Stimulated activated CD8-positive, alpha-beta memory T cell treated with anti-CD3 and anti-CD28 coated beads, Interleukin-15, amount 100 ng/mL, for 4 hours (primary cell): ENCODE measurements around the gene MYO19.

Experiments
- DNase-seq, 2 donors: peaks; one replicate each; pipeline ENCODE4 v3.0.0-alpha.2; 2020; ENCODE audit warnings: low read depth in 2 of 2

MYO19 gene, protein sequence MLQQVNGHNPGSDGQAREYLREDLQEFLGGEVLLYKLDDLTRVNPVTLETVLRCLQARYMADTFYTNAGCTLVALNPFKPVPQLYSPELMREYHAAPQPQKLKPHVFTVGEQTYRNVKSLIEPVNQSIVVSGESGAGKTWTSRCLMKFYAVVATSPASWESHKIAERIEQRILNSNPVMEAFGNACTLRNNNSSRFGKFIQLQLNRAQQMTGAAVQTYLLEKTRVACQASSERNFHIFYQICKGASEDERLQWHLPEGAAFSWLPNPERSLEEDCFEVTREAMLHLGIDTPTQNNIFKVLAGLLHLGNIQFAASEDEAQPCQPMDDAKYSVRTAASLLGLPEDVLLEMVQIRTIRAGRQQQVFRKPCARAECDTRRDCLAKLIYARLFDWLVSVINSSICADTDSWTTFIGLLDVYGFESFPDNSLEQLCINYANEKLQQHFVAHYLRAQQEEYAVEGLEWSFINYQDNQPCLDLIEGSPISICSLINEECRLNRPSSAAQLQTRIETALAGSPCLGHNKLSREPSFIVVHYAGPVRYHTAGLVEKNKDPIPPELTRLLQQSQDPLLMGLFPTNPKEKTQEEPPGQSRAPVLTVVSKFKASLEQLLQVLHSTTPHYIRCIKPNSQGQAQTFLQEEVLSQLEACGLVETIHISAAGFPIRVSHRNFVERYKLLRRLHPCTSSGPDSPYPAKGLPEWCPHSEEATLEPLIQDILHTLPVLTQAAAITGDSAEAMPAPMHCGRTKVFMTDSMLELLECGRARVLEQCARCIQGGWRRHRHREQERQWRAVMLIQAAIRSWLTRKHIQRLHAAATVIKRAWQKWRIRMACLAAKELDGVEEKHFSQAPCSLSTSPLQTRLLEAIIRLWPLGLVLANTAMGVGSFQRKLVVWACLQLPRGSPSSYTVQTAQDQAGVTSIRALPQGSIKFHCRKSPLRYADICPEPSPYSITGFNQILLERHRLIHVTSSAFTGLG

DNA sequence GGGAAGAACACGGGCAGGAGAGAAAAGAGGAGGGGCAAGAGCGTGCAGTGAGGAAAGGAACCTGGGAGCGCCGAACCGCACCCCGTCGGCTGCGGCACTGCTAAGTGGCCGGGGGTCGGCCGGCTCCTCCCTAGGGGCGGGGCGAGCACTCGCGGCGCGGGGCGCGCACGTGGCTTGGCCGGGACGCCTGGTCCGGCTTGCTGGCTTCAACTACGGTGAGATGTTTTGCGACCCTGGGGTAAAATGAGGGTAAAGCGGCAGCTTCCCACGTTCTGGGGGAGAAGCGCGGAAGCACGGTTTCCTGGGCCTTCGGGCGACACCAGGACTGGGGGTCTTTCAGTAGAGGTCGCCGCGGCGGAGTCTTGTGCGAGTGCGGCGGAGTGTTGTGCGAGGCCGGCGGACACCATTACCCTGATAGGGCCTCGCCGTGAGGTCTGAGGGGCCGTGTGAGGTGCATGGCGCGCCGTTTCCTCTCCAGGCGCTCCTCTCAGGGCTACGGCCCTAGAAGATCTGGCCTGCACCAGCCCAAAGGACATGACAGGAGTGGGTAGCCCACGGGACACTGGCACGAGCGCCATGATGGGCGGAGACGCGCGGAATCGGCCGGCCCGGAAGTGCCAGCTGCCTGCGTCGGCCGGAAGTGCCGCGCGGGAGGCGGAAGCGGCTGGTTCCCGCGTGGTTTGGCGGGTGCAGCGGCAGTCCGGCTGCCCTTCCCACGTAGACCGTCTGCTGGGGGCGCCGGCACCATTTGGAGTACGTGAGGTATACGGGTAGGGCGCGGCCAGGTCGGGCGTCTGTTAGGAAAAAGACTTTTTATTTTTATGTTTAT lies at the start of gene MYO19, which contains the start of gene PIGW:
TSS of gene MYO19 (minus strand) at position 29 of the 829 bp plus-strand sequence. CDS start 2,330 bp downstream, outside the sequence.
TSS of gene PIGW (plus strand) at position 148 of the 829 bp plus-strand sequence. CDS start 2,115 bp downstream, outside the sequence.
- DNase-seq: peak; percentile 74 to 81

DNA sequence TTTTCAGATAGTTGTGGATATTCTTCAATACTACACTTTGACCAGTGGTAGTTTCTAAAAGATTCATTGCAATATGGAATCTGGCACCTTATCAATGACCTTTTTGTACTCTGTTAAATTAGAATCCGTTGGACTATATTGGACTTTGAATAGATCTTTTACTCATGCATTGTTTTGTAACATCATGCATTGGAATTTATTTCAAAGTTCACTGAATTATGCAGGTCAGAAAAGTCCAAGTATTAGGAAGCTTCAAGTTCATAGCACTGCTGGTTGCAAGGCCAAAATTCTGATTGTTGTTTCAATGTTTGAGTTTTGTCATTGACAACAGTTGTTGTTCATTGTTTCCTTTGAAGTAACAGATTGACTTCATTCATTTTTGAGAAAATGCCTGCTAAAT lies 49.1 kb upstream of the MYO19 start:
- no peak for DNase-seq

DNA sequence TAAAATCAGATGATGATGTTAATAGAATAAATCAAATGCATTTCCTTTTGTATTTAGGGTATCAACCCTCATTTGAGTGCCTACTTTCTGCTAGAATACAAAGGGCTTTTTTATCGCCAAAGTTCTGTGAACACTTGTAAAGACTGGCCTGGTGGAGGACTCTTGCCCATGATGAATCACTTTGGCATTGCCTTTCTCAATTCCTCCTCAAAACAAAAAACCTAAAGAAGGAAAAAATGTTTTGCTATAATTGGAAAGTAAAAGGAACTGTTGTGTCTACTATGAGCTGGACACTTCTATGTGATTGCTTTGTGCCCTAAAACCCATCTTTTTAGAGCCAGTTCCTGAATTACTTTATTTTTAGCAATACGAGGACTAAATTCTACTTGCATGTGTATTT lies 44.0 kb upstream of the MYO19 start:
- no peak for DNase-seq

DNA sequence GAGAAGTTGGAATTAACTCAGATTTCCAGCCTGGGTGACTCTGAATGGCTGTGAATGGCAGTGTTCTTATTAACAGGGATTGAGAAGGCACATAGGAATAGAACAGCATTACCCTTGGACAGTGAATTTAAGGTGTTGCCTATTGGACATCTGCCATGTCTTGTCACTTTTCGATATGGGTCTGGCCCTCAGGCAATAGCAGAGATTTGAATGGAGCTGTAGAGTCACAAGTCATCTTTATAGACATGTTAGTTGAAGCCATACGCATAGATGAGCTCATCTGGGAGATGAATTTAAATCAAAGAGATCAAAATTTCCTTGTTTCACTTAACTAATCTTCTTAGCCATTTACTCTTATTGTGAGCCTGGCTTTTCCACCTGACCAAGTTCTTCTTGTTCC lies 42.1 kb upstream of the MYO19 start:
- DNase-seq: no peak

DNA sequence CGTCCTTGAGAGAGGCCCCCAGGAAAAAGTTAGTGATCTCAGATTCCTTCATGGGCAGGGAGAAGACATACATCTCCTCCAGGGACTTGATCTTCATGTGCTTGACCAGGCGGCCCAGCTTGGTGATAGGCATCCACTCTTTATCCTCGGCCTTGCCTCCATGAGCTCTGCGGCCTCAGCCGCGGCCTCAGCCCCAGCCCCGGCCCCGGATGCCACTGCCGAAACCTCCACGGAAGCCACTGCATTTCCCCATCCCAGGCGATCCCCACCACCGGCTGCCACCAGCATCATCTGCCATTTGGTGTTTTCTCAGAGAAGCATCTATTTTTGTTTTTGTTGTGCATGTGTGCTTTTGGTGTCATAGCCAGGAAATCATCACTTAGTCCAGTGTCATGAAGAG lies 40.4 kb upstream of the MYO19 start:
- no peak for DNase-seq

DNA sequence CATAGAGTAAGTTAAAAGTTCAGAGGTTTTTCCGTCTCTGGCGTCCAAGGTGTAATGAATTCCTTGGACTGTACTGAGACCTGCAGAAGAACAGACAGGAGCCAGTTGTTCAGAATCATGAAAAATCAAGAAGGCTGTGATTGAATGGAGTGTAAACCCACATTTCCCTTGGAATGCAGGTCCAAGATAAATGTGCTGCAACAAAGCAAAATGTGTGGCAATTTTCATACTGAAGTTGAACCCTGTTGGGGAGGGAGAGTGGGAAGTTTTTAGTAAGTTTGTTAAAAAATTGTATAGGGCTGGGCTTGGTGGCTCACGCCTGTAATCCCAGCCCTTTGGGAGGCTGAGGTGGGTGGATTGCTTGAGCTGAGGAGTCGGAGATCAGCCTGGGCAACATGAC lies 31.4 kb upstream of the MYO19 start:
- no peak for DNase-seq

DNA sequence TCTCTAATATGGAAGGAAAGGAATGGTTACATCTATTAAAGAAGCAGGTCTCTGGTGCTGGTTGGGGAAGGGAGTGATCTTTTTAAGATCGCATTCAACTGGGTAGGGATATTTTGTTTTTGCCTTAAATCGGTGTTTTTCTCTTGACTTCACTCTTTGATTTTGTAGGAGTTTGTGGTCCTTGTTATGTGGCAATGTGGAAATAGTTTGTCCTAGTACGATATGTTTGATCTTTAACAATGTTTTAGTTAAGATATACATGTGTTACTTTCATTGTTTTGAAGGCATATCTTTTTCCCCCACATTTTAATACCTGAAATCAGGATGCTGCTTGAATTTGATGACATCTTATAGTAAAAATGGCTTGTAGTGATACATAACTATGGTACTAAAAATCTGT lies 18.8 kb upstream of the MYO19 start:
- DNase-seq: no peak

DNA sequence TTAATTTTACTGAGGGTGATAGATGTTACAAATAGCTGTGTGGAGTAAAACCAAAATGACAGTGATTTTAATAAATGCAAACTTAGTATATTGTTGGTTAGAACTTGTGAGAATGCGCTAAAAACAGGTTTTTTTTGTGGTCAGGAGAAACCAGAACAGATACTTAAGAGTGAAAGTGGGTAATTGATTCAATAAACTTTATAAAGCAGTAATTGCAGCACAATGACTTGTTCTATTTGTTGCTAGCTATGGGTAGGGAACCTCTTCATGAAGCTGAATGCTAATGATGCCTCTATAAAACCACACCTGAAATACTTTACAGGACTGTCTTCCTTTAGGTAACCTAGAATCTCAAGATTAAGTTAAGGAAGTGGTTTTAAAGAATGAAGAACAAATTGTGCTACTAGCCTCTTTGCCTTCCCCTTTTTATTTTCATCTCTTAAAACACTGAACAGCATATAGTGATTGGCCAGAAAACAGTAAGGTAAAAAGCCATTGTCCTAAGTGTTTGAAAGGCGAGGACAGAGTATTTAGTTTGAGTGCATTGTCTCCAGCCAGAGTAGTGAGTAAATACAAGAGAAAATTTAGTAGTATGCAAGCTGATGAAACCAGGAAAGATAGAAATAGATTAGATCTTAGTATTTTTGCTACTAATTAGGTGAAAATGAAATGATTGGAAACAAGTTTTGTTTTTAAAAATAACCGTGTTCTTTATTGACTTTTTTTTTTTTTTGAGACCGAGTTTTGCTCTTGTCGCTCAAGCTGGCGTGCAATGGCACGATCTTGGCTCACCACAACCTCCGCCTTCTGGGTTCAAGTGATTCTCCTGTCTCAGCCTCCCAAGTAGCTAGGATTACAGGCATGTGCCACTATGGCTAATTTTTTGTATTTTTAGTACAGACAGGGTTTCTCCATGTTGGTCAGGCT lies 16.1 kb upstream of the MYO19 start:
- no peak for DNase-seq

DNA sequence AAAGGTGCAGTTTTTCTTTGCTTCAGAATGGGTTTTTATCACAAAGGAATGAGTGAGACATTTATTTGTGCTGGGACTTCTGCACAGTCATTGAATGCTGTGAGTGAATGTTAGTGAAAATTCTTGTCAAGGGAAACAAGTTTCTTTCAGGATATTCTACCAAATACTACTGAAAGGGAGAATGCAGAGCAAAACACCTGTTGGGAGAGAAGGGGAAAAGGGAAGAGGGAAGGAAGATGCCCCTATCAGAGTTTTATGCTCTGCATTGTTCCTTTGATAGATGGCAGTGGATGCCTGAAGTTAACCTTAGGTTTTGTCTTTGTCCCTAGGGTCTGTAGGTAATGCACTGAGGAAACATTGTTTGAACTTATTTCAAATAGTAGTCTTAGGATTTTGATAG lies 13.1 kb upstream of the MYO19 start:
- no peak for DNase-seq

DNA sequence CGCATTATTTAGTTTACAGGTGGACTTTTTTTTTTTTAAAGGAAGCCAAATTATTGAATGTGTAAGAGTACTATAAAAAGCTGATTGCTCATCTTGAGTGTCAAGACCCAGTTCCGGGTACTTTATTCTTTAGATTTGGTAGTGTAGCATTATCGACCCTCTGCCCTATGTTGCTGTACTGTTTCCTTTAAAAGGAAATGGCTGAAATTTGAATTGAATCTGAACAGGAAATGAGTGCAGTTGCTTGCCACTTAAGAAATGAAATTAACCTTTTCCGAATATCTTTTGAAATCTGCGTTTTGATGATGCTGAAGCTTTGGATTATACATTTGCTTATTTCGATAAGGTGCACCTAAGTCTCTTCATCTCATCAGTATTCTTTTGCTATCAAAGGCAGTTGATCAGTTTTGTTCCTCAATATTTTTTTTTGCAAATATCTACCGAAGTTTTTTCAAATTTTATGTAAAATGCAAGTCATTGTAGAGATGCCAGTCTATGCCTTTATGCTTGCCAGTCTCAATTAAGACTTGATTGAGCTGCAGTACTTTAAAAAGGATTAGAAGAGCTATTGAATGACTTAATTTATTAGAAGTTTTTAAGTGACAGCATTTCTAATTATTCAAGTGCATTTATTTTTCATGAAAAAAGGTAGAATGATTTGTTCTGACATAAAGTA lies 11.9 kb upstream of the MYO19 start:
- no peak for DNase-seq

DNA sequence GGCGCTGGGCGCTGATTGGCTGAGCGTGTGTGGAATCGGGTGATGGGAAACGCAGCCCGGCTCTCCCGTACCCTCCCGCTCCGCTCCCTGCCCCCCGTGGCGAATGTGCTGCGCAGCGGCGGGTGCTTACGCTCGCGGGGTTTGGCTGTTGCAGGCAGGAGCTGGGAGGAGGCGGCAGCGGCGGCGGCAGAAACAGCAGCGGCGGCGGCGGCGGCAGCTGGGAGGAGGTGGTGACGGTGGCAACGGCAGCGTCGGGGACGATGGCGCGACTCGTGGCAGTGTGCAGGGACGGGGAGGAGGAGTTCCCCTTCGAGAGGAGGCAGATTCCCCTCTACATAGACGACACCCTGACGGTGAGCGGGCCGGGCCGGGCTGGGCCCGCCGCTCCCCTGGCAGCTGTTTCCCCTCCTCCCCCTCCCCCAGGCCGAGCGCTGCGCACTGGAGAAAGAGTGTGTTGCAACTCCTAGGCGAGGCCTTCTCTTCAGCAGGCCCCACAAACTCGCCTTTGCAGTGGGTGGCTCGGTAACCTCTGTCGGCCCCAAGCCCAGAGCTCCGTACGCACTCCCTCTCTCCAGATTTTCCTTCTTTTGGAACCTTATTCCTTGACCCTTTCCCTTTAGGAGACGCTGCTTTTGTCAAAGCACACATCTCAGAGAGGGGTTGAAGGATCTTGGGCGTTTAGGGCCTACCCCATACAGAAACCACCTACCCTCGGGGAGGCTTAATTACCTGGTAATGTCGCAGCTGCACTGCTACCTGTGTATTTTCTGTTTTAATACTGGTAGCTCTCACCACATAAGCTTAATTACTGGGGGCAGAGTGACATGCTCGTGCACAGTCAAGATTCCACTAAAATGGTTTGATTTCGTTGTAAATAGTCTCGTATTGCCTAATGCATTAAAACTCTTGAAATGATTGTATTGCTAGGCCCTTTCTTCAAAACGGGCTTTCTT lies 11.1 kb upstream of the MYO19 start:
- peak; percentile 92 for DNase-seq

DNA sequence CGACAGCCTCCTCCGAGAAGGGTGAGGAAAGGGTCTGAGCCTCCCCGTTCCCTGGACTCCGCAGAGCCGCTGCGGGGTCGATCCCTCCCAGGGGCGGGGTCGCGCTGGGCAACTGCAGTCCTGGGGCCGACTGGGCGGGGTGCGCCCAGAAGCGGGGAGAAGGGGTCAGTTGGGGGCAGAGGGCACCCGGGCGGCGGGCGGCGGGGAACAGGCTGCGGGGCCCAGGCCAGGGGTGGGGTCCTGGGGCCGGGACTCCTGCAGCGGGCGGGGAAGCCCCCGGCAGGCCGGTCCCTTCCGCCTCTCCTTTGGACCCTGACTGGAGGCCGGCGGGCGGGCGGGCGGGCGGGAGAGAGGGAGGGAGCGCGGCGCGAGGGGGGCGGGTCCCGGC lies 10.4 kb upstream of the MYO19 start:
- DNase-seq: no peak

DNA sequence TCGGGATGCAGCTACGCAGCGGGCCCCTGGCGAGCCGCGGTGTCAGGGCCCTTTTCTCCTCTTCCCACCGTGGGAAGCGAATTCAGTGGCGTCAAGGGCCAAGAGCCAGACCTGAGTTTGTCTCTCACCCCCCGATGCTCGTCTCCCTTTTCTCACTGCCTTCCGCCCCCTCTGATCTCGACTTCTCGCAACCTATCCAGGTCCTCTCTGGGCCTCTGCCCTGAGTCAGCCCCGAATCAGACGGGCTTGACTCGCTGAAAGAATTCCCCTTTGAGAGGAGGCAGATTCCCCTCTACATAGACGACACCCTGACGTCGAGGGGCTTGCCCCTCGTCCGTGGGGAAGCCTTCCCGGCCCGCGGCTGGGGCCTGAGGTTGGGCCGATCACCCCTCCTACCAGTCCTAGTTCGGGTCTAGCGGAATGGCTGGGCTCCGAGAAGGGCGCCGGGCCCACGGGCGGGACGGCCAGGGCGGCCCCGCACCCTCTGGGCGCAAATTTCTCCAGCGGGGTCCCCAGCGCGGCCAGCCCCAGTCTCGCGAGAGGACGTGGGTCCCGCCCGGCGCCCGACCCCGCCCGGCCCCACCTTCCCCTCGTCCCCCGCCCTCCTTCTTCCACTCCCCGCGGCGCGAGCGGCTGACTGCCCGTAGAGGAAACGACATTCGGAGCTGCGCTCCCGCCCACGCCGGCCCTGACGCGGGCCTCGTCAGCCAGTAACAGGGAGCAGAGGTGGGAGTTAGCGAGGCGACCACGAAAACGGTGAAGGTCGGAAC lies 9.8 kb upstream of the MYO19 start, which contains the start of gene GGNBP2:
TSS of gene GGNBP2 (plus strand) at position 613 of the 770 bp plus-strand sequence. CDS start 806 bp downstream, outside the sequence.
- peak; percentile 77 to 81 for DNase-seq

DNA sequence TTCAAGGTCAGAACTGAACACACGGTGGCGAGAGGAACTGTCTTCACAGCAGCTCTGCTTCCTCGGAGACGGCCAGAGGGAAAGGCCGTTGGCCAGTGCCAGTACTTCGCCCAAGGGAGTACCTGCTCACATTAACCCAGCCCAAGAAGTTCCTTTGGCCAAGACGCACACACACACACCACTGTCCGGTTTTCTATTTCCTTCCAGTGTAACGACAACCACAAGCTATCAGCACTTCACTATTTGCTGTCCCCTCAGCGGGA lies 9.3 kb upstream of the MYO19 start:
- DNase-seq: no peak

DNA sequence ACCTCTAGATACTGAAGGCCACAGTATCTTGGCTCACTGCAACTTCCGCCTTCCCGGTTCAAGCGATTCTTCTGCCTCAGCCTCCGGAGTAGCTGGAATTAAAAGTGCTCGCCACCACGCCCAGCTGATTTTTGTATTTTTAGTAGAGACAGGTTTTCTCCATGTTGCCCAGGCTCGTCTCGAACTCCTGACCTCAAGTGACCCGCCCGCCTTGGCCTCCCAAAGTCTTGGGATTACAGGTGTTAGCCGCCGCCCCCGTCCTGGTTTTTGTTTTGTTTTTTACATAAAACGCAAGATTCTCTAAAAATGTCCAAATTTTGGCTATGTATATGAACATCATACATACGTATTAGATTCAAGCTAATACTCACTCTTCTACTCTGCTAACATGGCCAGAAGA lies 8.1 kb upstream of the MYO19 start:
- no peak for DNase-seq

DNA sequence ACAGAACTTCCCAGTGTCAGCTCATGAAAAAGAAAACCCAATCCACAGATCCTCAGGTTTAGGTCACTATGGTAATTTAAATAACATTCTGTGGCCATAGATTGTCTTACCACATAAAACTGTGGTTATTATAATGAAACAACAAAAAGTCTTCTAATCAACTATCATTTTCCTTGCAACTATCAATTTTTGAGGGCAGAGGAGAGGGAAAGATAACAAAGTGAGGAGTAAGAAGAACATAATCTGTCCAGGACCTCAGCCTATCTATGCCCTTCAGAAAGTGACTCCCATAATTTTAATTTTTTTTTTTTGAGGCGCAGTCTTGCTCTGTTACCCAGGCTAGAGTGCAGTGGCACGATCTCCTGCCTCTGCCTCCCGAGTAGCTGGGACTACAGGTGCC lies 6.0 kb upstream of the MYO19 start:
- DNase-seq: no peak

DNA sequence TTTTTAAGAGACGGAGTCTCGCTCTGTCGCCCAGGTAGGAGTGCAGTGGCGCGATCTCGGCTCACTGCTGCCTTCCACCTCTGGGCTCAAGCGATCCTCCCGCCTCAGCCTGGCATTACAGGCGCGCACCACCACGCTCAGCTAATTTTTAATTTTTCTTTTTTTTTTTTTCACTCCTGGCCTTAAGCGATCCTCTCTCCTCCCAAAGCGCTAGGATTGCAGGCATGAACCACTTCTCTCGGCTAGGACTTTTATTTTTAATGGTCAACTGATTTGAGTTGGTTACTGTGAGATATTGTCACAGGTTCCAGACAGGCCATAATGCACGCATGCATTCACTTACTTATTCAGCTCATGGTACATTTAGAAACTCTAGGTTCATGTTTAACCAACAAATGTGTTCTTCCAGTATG lies 1.0 kb upstream of the MYO19 start:
- no peak for DNase-seq
